Progenitor cell of endocrine pancreas (in vitro differentiated cells): ENCODE data around the gene PBX1. TPM values are rescaled to one million over a fixed set of nuclear protein-coding genes. Genes with fewer than 3 reads are reported as not detected.
"Not testable (repeated sequence)": the region's sequence is repeated elsewhere in the genome, so short reads cannot be mapped to it uniquely, and the experiment has no call there.

Source experiments
- DNase-seq: peaks from one replicate; pipeline ENCODE4 v3.0.0; 2021; ENCODE audit warnings: low spot score; ENCODE audit not compliant: unreplicated experiment
- H3K27ac Mint-ChIP-seq: 2 replicates; pipeline ENCODE4 v1.8.0; 2021; ENCODE audit warnings: mild to moderate bottlenecking, moderate library complexity, mixed read lengths
- H3K27me3 Mint-ChIP-seq: 2 replicates; pipeline ENCODE4 v1.8.0; 2021; ENCODE audit warnings: mixed read lengths
- H3K36me3 Mint-ChIP-seq: 2 replicates; pipeline ENCODE4 v1.8.0; 2022; ENCODE audit warnings: mixed read lengths; ENCODE audit not compliant: insufficient read depth
- H3K4me1 Mint-ChIP-seq: 2 replicates; pipeline ENCODE4 v1.8.0; 2021; ENCODE audit warnings: low read depth, mixed read lengths
- H3K4me3 Mint-ChIP-seq: 2 replicates; pipeline ENCODE4 v1.8.0; 2021; ENCODE audit warnings: low read depth, mild to moderate bottlenecking, moderate library complexity, mixed read lengths
- H3K9me3 Mint-ChIP-seq: 2 replicates; pipeline ENCODE4 v1.8.0; 2021; ENCODE audit warnings: low read depth, mixed read lengths
- total RNA-seq: library from RNA; stranded (reverse); gene quantifications from 2 replicates; pipeline ENCODE4 v1.2.1, GENCODE V29; 2021
- TF ChIP-seq, protein P1 (sequence below): fragments of 200-600 bp; sonication (generic); IDR thresholded peaks from one replicate; pipeline ENCODE4 v1.5.0; 2021; ENCODE audit warnings: antibody characterized with exemption, mild to moderate bottlenecking; ENCODE audit not compliant: unreplicated experiment

The PBX1 gene
- total RNA-seq, 1 donor from 2014 or later, result 205 TPM

- no peak for DNase-seq
- Mint-ChIP-seq H3K27ac (no peak overlapping the region), H3K27me3 (peaks cover 2% of the 10 kb centered on the region), H3K4me1 (peaks cover 13% of the 10 kb centered on the region), H3K36me3 (no peaks in the 10 kb centered on the region), H3K4me3 (no peak overlapping the region), H3K9me3 (no peaks in the 10 kb centered on the region)
- TF ChIP-seq, protein P1, sequence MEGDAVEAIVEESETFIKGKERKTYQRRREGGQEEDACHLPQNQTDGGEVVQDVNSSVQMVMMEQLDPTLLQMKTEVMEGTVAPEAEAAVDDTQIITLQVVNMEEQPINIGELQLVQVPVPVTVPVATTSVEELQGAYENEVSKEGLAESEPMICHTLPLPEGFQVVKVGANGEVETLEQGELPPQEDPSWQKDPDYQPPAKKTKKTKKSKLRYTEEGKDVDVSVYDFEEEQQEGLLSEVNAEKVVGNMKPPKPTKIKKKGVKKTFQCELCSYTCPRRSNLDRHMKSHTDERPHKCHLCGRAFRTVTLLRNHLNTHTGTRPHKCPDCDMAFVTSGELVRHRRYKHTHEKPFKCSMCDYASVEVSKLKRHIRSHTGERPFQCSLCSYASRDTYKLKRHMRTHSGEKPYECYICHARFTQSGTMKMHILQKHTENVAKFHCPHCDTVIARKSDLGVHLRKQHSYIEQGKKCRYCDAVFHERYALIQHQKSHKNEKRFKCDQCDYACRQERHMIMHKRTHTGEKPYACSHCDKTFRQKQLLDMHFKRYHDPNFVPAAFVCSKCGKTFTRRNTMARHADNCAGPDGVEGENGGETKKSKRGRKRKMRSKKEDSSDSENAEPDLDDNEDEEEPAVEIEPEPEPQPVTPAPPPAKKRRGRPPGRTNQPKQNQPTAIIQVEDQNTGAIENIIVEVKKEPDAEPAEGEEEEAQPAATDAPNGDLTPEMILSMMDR, result no peak
Measured at GRCh38 chr1:164516591-164516990, 42.4 kb upstream of the PBX1 start.

GRCh38 chr1:164518692-164519332, 40.2 kb upstream of the PBX1 start:
- H3K4me3 Mint-ChIP-seq, result no peak overlapping the region
- H3K4me1 Mint-ChIP-seq, result peaks cover 13% of the 10 kb centered on the region
- H3K27ac Mint-ChIP-seq, result no peak overlapping the region
- peaks cover 2% of the 10 kb centered on the region for H3K27me3 Mint-ChIP-seq
- TF ChIP-seq, protein P1, result no peak
- no peaks in the 10 kb centered on the region for H3K36me3 Mint-ChIP-seq
- DNase-seq, result no peak
- H3K9me3 Mint-ChIP-seq, result no peaks in the 10 kb centered on the region

GRCh38 chr1:164519426-164519825, 39.6 kb upstream of the PBX1 start:
- Mint-ChIP-seq H3K4me3 (no peak overlapping the region), H3K36me3 (no peaks in the 10 kb centered on the region), H3K4me1 (peaks cover 13% of the 10 kb centered on the region), H3K9me3 (no peaks in the 10 kb centered on the region), H3K27ac (no peak overlapping the region), H3K27me3 (peaks cover 2% of the 10 kb centered on the region)
- TF ChIP-seq, protein P1, result no peak
- no peak for DNase-seq

DNA sequence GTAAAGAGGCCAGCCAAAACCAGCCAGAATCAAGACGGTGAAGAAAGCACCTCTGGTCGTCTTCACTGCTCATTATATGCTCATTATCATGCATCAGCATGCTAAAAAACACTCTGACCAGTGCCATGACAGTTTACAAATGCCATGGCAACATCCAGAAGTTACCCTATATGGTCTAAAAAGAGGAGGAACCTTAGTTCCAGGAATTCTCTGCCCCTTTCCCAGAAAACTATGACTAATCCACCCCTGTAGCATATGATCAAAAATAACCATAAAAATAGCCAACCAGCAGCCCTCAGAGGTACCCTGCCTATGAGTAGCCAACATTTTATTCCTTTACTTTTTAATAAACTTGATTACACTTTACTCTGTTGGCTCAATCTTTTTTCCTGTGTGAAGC, 34.2 kb upstream of the PBX1 start:
- Mint-ChIP-seq H3K27me3 (no peaks in the 10 kb centered on the region), H3K36me3 (peaks cover 4% of the 10 kb centered on the region), H3K9me3 (peaks cover 17% of the 10 kb centered on the region), H3K4me3 (no peak overlapping the region), H3K27ac (no peak overlapping the region), H3K4me1 (no peaks in the 10 kb centered on the region)
- TF ChIP-seq, protein P1, result no peak
- DNase-seq, result no peak

GRCh38 chr1:164534863-164535610, 23.9 kb upstream of the PBX1 start:
- Mint-ChIP-seq H3K27me3 (no peaks in the 10 kb centered on the region), H3K36me3 (no peaks in the 10 kb centered on the region), H3K4me3 (no peak overlapping the region), H3K27ac (no peak overlapping the region), H3K9me3 (no peaks in the 10 kb centered on the region), H3K4me1 (peaks cover 12% of the 10 kb centered on the region)
- TF ChIP-seq, protein P1, result no peak
- DNase-seq, result no peak

GRCh38 chr1:164552463-164552988, 6.5 kb upstream of the PBX1 start:
- not testable (repeated sequence) for H3K4me3 Mint-ChIP-seq, H3K27ac Mint-ChIP-seq

More at GRCh38 chr1:164552463-164552988, 6.5 kb upstream of the PBX1 start:
- Mint-ChIP-seq H3K36me3 (peaks cover 17% of the 10 kb centered on the region), H3K9me3 (peaks cover 34% of the 10 kb centered on the region)
- not testable (repeated sequence) for DNase-seq, H3K4me1 Mint-ChIP-seq, H3K27me3 Mint-ChIP-seq
